ENCODE data around the gene STARD10. TPM values are rescaled to one million over a fixed set of nuclear protein-coding genes. Genes with fewer than 3 reads are reported as not detected.

The STARD10 gene
- total RNA-seq, 1 donor from 2014 or later, result 126 TPM

GRCh38 chr11:72704783-72705265 is 89.0 kb downstream of the STARD10 start:
- no peaks in the 10 kb centered on the region for H3K9me3 ChIP-seq
- ATAC-seq, result no peak
- intact Hi-C loops (cut with DNase I), result no loop called here
- no peak for TF ChIP-seq CTCF (IDR thresholded peaks at IDR 0.05)
- H3K4me1 ChIP-seq, result peaks cover 34% of the 10 kb centered on the region
- DNase-seq, result no peak
- no peaks in the 10 kb centered on the region for H3K27me3 ChIP-seq (ENCODE audit: low read depth)
- H3K27ac ChIP-seq, result peak overlapping the region; percentile 53
- no peak overlapping the region for H3K4me3 ChIP-seq
- peaks cover 99% of the 10 kb centered on the region for H3K36me3 ChIP-seq

Small RNA genes within 50 kb of the gene (microRNA-seq; reads per million reads assigned to microRNA genes)
- not detected for gene MIR4692 (ENCODE audit: borderline number of aligned reads)

Other genes starting within 250 kb of the STARD10 start
- 19.5 TPM for gene PDE2A, start 119.6 kb downstream of the STARD10 start, total RNA-seq
- gene ARAP1, start 41.6 kb downstream of the STARD10 start, total RNA-seq, result 276 TPM
- 104 TPM for gene ATG16L2, start 20.4 kb upstream of the STARD10 start, total RNA-seq

All from lower lobe of right lung (tissue), 2 donors.